T-helper 2 cell treated with Interferon-gamma antibody and Interleukin-4, amounts not matched to agents 100 ng/mL and 5 ng/mL, for 36 hours (primary cell): ENCODE results near the gene FAM9C. TPM values are rescaled to one million over a fixed set of nuclear protein-coding genes. Genes with fewer than 3 reads are reported as not detected.
"Not testable (repeated sequence)": the region's sequence is repeated elsewhere in the genome, so short reads cannot be mapped to it uniquely, and the experiment has no call there.

Experiments
- intact Hi-C: fragments of 100-400 bp; cut with micrococcal nuclease; formaldehyde crosslinking; loops from one replicate; pipeline ENCODE4 v1.15.1; 2023
- total RNA-seq: library from RNA; stranded (reverse); gene quantifications from 2 replicates; pipeline ENCODE4 v1.2.3, GENCODE V29; 2022

FAM9C gene
- not detected in 2 replicates for total RNA-seq

DNA sequence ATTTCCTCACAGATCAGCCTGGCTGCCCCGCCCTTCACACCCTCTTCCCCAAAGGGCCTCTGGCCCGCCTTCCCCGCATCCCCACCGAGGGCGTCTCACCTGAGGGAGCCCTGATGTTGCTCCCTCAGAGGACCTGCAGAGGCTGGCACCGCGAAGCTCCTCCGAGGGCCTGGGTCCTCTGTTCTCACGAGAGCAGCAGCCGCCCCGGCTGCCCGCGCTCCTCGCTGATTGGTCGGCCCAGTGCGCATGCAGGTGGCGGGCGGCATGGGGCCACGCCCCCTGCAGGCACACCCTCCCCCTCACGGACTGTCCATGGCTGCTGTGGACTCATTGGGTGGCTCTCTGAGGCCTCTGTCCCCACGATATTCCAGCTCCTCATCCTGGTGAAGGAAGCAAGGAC, at the start of gene FAM9C:
Gene FAM9C, minus strand, starts transcription at position 180 of the 400 bp plus-strand sequence. CDS start 831 bp downstream, outside the sequence.
- intact Hi-C loops = no loop called here

DNA sequence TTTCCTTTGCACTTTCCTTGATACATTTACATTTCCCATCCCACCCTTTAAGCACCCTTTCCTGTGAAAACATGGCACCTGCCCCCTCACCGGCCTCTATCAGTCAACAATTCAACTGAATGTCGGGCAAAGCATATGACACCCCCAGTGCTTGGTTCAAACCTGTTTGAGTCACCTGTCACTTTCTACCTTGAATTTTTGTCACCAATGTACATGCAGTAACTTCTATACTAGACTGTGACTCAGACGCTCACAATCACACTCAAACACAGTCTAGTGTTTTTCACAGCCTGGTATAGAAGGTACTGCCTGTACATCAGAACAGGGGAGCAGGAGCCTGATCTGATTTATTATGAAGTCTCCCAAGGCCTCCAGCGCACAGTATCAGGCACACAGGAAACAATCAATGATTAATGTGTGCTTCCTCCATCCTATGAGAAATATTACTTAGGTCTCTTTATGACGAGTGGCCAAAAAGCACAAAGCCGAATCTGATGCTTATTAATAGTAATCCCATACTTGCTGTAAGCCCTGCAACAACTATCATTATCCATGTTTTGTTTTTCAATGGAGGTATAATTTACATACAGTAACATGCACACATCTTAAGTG, 49.2 kb upstream of the FAM9C start:
- intact Hi-C loops = loop anchor here (2.0 to 5.0 kb wide), 5 partner anchors 59 to 939 kb away; partner anchors contain the start of genes OFD1, TCEANC and TRAPPC2

DNA sequence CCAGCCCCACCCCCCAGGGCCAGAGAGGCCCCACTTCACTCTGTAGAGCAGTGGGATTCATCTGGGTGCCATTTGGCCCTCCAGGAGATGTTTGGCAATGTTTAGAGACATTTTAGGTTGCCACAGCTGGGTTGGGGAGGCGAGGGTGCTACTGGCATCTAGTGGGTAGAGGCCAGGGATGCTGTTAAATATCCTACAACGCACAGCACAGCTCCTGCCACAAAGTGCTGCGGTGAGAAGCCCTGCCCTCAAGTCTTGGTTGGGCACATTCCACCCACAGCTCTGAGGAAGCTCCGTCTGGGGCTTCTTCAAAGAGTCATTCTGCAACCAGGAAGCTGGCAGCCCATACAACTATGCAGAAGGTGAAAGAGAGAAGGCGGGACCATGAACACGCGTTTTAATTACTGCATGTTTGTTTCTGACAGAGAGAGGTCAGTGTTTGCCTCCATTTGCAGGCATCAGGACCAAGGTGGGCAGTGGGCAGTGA, 48.1 kb upstream of the FAM9C start:
- intact Hi-C loops = loop anchor here (1.0 to 5.0 kb wide), 10 partner anchors 9 to 940 kb away; partner anchors contain the start of genes OFD1, TCEANC and TRAPPC2

DNA sequence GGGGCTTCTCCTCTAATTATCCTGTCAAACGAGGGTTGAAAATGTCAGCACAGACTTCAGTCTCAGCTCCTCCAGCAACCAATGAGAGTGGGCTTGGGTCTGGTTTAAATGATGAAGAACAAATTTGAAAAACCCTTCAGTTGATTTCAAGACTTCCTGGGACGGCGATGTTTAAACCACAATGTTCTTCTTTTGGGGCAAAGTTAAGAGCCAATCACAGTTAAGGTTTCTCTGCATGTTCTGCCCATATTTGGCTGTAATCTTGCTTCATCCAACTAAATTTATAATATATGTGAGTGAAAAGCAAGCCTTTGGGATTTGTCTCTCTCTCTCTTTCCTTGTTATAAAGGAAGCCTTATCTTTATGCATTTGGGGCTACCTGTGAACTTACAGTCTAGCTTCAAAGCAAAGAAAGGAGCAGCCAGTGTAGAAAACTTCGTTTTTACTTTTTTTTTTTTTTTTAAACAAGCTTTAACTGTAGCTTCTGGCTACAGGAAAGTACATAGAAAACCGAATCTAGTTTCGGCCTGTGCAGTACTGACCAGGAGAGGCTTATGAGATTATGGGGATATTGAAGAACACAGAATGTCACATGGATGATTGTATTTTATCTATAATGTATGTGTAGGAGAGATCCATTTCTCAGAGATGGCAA, 46.8 kb upstream of the FAM9C start:
- intact Hi-C loops = loop anchor here (5.0 kb wide), 3 partner anchors 381 to 941 kb away; partner anchors contain the start of genes OFD1 and TRAPPC2

DNA sequence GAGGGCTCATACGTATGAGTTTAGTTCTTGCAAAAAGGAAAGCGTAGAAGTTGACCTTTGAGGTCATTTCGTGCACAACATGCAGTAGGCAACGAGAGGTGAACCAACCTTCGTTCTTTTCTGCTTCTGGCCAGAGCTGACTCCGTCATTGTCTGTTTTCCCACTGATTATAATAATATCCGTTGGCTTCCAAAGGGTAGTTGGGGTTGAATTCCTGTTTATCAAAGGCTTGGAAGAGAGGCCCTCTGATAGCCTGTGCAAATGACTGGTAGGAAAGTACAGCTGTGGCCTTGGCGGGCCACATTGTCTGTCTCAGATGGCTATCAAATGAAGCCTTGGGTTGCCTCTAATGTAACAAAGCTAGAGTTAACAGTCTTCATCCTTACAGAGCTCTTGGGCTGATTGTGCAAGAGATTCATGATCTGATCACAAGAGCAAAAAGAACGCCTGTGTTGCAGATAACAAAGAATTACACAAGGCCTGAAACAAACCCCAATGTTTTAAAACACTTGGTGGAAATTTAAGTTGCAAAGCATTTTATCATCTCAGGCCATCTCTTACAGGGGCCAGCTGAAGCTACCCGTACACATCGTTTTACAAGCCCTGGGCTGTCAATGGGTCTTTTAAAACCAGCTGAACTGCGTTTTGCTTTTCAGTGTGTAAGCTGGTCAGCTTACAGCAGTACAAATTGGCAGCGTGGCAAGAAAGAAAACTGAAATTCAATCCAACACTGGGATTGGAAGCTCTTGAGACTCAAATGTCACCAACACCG, 46.1 kb upstream of the FAM9C start:
- intact Hi-C loops = loop anchor here (1.0 to 5.0 kb wide), 4 partner anchors 9 to 942 kb away; partner anchors contain the start of genes OFD1 and TRAPPC2

DNA sequence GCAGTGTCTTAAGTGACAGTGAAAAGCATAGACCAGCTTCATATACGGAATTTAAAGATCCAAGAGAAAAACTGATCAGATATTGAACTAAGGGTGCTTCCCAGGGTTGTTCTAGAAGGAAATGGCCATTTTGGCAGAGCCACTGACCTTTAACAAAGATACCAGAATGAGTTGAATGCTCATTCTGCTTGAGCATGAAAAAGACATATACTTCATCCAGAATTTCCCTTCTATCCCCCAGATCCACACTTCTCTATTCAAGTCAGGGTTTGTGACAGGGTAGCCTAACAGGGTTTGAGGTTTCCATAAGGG, 45.6 kb upstream of the FAM9C start:
- intact Hi-C loops = loop anchor here (1.0 to 5.0 kb wide), 4 partner anchors 9 to 942 kb away; partner anchors contain the start of genes OFD1 and TRAPPC2

DNA sequence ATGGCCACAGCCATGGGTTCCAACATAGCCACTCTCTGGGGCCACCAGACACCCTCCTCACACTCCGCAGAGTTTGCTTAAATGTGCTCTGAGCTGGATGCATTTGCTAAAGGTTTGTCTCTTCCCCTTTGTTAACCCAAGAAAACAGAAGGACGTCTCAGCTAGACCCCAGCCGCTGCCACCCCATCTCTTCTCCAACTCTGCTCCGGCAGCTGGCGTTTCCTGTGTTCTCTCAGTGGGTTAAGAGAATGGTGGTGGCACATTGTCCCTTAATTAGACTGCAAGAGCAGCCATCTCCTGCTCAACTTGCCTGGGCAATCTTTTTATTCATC, 43.7 kb upstream of the FAM9C start:
- intact Hi-C loops = no loop called here

DNA sequence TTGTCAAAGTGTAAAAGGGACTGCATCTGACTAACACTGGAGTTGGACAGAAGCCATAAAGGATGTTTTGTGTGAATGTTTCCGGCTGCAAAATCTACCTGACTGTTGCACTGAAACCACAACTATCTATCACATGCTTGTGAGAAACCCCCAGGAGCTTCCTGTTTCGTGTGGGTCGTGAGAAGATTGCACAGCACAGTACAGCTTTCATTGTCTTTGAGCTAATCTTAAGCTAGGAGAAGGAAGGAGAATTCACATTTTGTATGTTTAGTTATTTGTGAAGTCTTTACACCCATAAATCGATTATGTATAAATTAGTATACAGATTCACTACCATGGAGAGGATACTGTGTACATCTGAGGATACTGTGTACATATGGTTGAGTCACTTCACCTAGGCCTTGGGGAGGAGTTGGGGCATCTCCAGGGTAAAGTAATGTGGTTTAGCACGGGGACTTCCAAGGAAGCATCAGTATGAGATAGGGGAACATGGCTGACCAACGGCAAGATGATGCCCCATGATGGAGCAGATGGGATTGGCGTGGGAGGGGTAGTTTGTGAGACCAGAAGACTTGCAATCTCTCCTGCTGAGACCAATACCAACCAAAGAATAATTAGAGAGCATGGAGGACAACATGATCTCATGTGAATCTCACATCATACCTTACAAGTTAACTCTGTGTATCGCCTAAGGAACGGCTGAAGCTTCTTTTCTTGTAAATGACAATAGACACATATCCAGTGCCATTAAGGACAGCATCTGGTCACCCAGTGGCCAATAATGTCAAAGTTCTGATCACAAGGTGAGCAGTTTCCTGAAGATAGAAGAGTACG, 43.1 kb upstream of the FAM9C start:
- intact Hi-C loops = loop anchor here (1.0 kb wide), 2 partner anchors 87 to 109 kb away; no protein-coding TSS in a partner anchor

DNA sequence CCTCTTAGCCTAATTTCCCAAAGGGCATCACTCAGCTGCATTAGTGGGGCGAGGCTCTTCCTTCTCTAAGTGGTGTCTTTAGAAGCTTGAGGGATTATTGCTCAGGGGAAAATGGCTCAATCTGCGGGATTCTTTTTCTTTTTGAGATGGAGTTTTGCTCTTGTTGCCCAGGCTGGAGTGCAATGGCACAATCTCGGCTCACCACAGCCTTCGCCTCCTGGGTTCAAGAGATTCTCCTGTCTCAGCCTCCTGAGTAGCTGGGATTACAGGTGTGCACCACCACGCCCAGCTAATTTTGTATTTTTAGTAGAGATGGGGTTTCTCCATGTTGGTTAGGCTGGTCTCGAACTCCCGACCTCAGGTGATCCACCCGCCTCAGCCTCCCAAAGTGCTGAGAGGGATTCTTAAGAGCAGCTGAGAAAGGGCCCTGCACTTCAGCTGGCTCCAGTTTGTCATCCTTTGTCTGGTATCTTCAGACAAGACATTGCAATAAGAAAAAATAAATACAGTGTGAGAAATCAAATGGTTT, 42.4 kb upstream of the FAM9C start:
- intact Hi-C loops = loop anchor here (1.0 kb wide), 2 partner anchors 87 to 109 kb away; no protein-coding TSS in a partner anchor

DNA sequence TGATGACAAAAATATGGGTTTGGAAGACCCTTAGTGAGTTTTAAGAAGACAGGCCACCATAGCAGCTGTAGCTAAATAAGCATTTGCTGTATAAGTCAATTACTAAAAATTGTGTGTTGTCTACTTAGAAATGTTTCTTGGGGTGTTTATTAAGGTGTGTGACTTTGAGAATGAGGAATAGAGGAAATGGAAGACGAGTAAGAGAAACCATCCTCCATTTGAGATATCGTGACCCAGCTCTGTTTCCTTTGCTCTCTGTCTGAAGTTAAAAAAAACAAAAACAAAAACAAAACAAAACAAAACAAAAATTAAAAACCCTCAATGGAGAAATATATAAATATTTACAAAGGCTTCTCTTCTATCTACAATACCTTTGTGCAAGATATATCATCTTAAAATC, 41.7 kb upstream of the FAM9C start:
- intact Hi-C loops = no loop called here

DNA sequence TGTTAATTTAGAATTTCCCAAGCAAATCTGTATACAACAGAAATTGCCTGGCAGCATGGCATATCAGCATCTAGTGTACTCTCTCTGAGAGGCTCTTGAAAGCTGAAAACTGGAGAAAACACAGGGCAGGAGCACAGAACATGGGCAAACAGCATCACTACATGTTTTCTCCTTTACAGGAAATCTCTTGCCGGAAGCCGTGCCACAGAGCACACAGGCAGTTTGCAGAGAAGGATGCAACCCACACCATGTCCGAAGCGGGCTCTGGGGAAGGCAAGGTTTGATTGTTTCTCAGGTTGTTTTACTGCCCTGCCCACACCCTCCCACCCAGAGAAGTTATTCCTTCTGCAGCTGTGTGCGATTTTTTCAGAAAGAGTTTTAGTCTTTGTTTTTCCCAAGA, 41.1 kb upstream of the FAM9C start:
- intact Hi-C loops = loop anchor here (1.0 kb wide), 1 partner anchor 9 kb away; no protein-coding TSS in a partner anchor

DNA sequence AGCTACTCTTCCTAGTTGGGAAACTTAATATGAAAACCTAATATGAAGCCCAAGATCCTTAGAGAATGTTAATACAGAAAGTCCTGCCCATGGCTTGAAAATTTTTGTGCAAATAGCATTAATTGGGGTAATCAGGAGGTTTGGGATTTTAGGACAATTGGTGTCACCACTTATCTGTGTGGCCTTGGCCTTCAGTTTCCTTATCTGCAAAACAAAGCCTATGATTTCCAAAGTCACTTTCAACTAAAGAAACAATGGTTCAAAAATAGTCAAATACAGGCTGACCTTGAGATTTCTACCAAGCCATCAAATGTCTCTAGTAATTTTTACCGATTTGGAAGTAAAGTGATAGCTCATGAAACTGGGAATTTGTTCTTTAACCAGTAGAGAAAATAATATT, 40.2 kb upstream of the FAM9C start:
- intact Hi-C loops = loop anchor here (1.0 kb wide), 1 partner anchor 8 kb away; no protein-coding TSS in a partner anchor

DNA sequence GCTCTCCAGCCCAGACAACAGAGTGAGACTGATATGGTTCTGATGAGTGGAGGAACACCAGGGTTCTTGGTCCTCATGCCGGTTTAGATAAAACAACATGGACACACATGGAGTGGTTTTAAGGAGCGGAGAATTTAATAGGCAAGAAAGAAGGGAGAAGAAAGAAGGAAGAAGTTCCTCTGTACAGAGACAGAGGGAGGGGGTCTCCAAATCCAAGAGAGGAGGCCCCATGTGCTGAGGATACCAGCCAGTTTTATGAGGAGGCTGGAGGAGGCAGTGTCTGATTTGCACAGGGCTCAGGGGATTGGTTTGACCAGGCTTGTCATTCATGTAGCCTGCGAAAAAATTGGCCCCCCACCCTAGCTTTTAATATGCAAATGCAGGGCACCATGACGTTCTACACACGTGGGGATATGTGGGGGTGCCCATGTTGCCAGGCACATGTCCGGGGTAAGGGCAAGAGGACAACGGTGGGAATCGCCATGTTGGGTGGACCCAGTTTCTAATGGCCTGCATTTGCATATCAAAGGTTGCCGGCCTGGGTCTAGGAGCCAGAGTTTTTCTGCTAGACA, 39.4 kb upstream of the FAM9C start:
- intact Hi-C loops = not testable (repeated sequence)

DNA sequence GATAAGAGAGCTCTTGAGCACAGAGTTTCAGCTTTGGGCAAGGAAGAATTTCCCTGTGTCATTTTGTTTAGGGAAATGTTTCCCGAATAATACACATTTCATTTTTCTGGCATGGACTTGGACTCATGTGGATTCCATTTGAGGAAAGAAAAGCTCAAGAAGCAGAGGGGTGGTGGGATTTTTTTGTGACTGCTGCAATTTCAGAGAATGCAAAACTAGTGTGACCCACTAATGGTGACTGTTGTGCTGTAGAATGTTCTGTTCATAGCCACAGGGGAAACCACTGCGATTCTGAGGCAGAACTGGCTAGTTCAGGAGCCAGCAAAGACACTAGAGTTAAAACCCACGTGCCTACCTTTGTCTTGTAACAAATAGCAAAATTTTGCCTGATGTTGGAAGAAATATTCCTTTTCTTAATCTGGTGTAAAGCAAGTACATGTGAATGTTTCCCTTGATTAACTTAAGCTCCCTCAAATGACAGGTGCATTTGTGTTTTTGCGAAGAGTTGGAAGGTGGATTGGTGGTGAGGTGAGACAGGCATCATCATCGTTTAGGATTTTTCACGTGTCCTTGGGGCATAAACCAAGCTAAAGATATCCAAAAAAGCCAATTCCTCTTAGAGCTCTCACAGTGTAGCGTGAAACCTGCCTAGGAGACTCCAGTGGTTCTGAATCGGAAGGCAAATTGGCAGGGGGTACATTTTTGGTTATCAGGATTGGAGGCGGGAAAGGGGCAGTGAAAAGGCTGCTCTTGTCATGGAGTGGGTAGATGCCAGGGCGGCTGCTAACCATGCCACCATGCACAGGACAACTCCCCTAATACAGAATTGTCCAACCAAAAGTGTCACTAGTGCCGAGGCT, 38.0 kb upstream of the FAM9C start:
- intact Hi-C loops = no loop called here

DNA sequence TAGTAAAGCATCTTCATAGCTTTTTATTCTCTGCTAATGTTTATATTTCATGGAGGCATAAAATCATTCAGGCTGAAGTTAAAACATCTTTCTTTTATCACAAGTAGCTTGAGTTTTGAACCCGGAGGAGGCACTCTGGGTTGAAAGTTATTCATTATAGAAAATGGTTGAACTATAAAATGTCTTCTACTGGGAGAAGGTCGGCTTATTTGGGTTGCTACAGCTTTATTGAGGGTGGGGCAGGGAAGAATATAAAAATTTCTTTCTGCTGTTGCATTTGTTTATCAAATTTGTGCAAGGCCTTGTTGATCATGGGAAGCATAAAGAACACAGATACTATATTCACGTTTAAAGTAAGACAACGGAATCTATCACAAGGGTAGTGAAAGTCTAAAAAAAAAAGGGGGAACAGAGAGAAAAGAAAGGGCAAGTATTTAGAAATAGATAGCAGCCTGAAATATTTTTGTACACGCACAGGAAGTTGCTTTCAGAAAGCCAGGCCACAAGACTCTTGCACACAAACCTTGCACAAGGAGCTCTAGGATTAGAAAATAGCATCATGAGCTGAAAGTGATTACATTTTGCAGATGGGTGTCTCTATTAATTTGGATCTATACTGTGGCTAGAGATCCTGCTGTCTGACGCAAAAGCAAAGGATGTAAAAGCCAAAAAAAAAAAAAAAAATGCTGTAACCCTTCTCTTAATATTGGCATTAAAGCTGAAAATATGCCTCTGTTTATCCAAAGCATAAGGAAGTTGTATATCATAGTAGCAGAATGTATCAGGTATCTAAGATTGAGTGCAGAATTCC, 37.2 kb upstream of the FAM9C start:
- intact Hi-C loops = loop anchor here (1.0 kb wide), 1 partner anchor 9 kb away; no protein-coding TSS in a partner anchor

DNA sequence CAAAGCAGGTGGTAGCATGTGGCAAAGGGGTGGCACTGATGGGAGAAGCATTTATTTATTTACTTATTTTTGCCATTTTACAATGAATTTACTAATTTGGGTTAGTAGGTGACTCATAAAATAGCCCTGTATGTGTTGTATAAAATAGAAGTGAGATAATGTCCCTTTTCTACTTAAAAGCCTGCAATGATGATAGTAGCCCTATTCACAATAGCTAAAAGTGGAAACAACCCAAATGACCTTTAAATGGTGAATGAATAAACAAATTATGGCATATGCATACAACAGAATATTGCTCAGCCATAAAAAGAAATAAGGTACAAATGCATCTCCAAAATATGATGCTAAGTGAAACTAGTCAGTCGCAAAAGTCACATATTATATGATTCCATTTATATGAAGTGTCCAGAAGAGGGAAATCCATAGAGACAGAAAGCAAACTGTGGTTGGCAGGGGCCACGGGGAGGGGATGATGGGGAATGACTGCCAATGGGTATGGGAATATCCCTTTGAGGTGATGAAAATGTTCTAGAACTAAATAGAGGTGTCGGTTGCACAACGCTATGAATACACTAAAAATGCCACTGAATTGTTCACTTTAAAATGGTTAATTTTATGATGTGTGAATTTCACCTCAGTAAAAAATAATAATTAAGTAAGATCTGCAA, 35.8 kb upstream of the FAM9C start:
- intact Hi-C loops = no loop called here

DNA sequence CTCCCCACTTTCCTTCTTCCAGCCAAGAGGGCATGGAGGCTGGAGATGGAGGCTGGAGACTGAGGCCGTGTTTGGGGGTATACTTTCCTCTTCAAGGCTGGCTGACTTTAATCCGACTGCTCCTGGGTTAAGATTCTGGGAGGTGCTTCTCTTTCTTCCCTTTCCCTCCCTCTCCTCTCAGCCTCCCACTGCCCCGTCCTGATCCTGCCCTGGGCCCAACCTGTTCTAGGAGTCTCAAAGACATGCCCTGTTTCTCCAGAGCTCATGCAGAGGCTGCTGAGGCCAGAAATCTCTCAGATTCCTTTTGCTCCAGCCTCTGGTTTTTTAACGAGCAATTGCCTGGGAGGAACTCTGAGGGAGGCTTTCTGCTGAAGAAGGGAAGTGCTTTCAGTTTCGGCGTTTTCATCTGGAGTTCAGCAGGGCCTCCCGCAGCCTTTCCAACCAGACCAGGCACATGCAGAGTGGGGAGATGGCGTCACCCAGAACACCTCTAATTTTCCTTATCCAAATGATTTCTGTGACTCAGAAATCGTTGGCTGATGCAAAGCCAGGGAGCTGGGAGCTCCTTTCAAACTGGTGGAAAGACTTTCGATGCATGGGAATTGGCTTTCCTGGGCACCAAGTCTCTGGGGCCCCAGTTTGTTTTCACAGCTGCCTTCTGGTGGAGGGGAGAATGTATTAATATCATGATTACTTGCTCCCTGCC, 34.5 kb upstream of the FAM9C start:
- intact Hi-C loops = no loop called here
